Measurements from ENCODE around the gene RGS12.
A peak's percentile ranks its signal among the peaks of the same experiment; 100 is the strongest.

Gene RGS12

GRCh38 chr4:3280466-3280865, 12.4 kb upstream of the RGS12 start:
- DNase-seq: no peak

GRCh38 chr4:3283483-3283882, 9.3 kb upstream of the RGS12 start:
- DNase-seq: no peak

- DNase-seq: no peak
Measured at GRCh38 chr4:3283916-3284315, 8.9 kb upstream of the RGS12 start.

GRCh38 chr4:3284734-3285557, 7.9 kb upstream of the RGS12 start:
- no peak for DNase-seq

GRCh38 chr4:3285558-3286334, 7.1 kb upstream of the RGS12 start:
- DNase-seq: peak; percentile 22

- no peak for DNase-seq
Measured at GRCh38 chr4:3286335-3287175, 6.3 kb upstream of the RGS12 start.

GRCh38 chr4:3287271-3287971, 5.4 kb upstream of the RGS12 start:
- DNase-seq: no peak

GRCh38 chr4:3287972-3288570, 4.8 kb upstream of the RGS12 start:
- no peak for DNase-seq

GRCh38 chr4:3288571-3289094, 4.2 kb upstream of the RGS12 start:
- no peak for DNase-seq

GRCh38 chr4:3290476-3290875, 2.3 kb upstream of the RGS12 start:
- no peak for DNase-seq

GRCh38 chr4:3290889-3291321, 1.9 kb upstream of the RGS12 start:
- DNase-seq: no peak

- no peak for DNase-seq
Measured at GRCh38 chr4:3291411-3291968, 1.3 kb upstream of the RGS12 start.

GRCh38 chr4:3291969-3292570, 751 bp upstream of the RGS12 start:
- peak; percentile 18 for DNase-seq

- DNase-seq: no peak
Measured at GRCh38 chr4:3293401-3294391, 875 bp downstream of the RGS12 start.

GRCh38 chr4:3294401-3295241, 1.8 kb downstream of the RGS12 start:
- no peak for DNase-seq

GRCh38 chr4:3295837-3296624, 3.2 kb downstream of the RGS12 start:
- DNase-seq: no peak

GRCh38 chr4:3296651-3297050, 3.8 kb downstream of the RGS12 start:
- DNase-seq: no peak

All from CD4-positive, alpha-beta T cell treated with Interleukin-21 for 1 hour (primary cell).